ENCODE measurements around the gene USP28.

- TF ChIP-seq CTCF (IDR thresholded peaks at IDR 0.05) (no peak), POLR2A (IDR thresholded peaks at IDR 0.05) (no peak)
These were observed 58.2 kb downstream of the USP28 start for GRCh38 chr11:113817162-113817561.
